IPS-NIHi7 (cell line): ENCODE results near the gene MEIOC.
"Not testable (repeated sequence)": the region's sequence is repeated elsewhere in the genome, so short reads cannot be mapped to it uniquely, and the experiment has no call there.

ENCODE experiments used
- DNase-seq: peaks from one replicate; pipeline ENCODE4 v3.0.0; 2012; ENCODE audit warnings: mixed read lengths; ENCODE audit errors: extremely low spot score

The MEIOC gene

DNA sequence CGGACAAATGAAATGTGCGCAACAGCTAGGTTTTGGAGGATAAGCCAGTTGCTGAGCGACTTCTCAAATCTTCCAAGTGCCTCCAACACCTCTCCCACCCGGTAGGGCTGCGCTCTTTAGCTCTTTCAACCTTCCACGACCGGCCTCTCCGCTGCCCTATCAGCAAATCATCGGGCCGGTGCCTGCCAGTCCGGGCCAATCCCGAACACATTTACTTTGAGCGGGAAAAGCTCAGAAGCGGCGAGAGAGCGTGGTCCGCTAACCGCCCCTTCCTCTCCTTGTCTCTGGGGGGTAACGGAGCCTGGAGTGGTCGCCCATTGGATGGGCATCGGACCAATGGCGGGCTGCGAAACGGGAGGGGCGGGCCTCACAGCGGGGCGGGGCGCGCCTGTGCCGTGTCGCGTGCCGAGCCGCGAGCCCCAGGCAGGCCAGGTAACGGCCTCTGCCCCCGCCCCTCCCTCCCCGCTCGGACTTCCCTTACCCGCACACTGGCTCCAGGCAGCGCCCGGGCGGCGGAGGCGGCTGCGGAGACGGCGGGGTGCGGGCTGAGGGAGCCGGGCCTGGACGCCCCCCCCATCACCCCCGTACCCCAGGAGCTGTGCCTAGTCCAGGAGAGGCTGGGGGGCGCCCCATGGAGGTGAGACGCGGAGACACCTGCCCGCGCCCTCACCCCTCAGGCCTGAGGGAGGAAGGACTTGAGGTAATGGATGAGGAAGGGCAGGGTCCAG lies at the start of gene MEIOC:
TSS of gene MEIOC (plus strand) at position 486 of the 728 bp plus-strand sequence. CDS start at position 632, 146 bp downstream.
- peak; percentile 91 for DNase-seq

- no peak for DNase-seq
Measured at GRCh38 chr17:44606658-44607057, 49.6 kb upstream of the MEIOC start.

- peak; percentile 72 for DNase-seq
Measured at GRCh38 chr17:44607836-44608690, 48.2 kb upstream of the MEIOC start.

- DNase-seq = no peak
Measured at GRCh38 chr17:44608727-44609435, 47.4 kb upstream of the MEIOC start.

- DNase-seq = no peak
Measured at GRCh38 chr17:44610331-44610730, 45.9 kb upstream of the MEIOC start.

DNA sequence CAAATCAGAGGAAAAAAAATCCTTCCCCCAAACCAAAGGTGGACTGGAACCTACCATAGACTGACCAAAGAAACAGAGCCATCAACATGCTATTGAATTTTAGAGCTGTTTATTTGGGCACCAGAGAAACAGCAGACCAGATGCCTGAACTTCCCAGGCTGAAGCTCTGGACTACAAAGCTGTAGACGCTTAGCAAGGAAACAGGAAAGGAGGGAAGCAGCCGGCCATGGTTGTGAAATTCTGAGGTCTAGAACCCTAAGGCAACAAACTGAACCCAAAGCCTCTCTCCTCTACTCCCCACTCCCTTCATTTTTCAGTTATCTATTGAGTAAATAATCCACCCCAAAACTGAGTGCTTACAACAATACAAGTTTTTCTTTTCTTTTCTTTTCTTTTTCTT lies 45.4 kb upstream of the MEIOC start:
- no peak for DNase-seq

GRCh38 chr17:44614862-44615261 lies 41.4 kb upstream of the MEIOC start:
- no peak for DNase-seq

GRCh38 chr17:44618652-44619051 lies 37.6 kb upstream of the MEIOC start:
- DNase-seq = not testable (repeated sequence)

GRCh38 chr17:44623070-44623725 lies 33.1 kb upstream of the MEIOC start:
- no peak for DNase-seq

DNA sequence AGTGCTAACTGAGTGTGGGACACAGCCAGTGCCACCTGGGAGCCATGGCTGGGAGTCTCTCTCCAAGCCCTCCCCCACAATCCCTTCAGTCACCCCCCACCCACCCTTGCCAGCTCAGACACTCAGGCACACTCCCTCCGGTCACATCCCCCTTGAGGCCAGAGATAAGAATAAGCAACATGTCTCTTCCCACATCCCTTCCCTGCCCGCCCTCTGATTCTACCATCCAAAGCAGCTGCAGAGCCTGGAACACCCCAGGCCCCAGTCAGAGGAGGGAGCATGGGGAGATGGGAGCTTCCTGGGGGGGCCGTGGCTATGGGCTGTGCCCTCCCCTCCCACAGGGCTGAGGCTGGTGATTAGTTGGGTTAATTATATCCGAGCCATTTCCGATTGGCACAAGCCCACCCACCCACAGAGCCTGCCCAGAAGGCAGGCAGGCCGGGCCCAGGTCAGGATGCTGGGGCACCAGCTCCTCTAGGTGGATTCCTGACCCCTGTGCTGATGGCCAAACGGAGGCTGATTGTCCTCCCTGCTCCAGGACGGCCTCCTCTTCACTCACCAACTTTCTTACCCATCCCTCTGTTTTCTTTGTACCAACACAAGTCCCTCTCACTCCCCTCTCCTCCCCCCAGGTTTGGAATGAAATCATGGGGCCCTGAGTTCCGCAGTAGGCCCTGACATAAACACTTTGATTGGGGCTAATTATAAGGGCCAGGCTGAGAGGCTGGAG lies 28.6 kb upstream of the MEIOC start:
- no peak for DNase-seq

GRCh38 chr17:44628243-44629188 lies 27.8 kb upstream of the MEIOC start:
- DNase-seq = peak; percentile 95

- DNase-seq = no peak
Measured at GRCh38 chr17:44629314-44629713, 27.0 kb upstream of the MEIOC start.

- DNase-seq = no peak
Measured at GRCh38 chr17:44630703-44631102, 25.6 kb upstream of the MEIOC start.

- DNase-seq = no peak
Measured at GRCh38 chr17:44633998-44634397, 22.3 kb upstream of the MEIOC start.

GRCh38 chr17:44634401-44634800 lies 21.9 kb upstream of the MEIOC start:
- not testable (repeated sequence) for DNase-seq

- DNase-seq = no peak
Measured at GRCh38 chr17:44636562-44636961, 19.7 kb upstream of the MEIOC start.

- no peak for DNase-seq
Measured at GRCh38 chr17:44637066-44637465, 19.2 kb upstream of the MEIOC start.

DNA sequence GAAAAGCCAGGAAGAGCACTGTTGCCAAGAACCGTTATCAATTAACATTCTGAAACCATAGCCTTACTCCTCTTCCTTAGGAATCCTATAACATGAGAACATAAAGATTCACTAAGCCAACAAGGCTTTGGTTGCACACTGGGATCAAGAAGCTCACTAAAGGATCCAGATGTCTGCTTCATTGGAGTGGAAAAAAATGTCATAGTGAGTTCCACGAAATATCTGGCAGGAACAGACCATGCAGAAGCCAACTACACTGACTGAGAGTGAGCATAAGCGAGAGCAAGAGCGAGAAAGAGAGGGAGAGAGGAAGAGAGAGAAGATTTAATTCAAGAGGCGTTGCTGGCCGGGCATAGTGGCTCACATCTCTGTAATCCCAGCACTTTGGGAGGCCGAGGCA lies 13.4 kb upstream of the MEIOC start:
- no peak for DNase-seq

DNA sequence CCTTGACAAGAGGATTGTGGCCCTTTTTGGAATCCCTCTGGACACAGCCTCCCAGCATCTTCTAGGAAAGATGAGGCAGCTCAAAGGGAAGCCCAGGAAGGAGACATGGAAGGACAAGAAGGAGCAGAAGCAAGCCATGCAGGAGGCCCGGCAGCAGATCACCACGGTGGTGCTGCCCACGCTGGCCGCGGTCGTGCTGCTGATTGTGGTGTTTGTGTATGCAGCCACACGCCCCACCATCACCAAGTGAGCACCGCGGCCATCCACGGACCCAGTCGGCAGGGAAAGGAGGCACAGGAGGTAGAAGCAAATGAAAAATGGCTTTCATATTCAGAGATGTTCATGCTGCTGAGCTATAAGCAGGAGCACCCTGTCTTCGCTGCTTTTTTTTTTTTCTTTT lies 10.9 kb upstream of the MEIOC start:
- no peak for DNase-seq

GRCh38 chr17:44646280-44646679 lies 10.0 kb upstream of the MEIOC start:
- no peak for DNase-seq
